KG1 (cell line): Measurements from ENCODE around the gene ALDH9A1.
"Not testable (repeated sequence)": the region's sequence is repeated elsewhere in the genome, so short reads cannot be mapped to it uniquely, and the experiment has no call there.

ENCODE experiments used
- DNase-seq: peaks from one replicate; lab custom pipeline; 2025; lab: John Stamatoyannopoulos, UW

ALDH9A1 gene

GRCh38 chr1:165686971-165687433 is 11.4 kb downstream of the ALDH9A1 start:
- DNase-seq, result no peak

GRCh38 chr1:165686121-165686970 is 12.0 kb downstream of the ALDH9A1 start:
- no peak for DNase-seq

GRCh38 chr1:165683848-165684485 is 14.4 kb downstream of the ALDH9A1 start:
- DNase-seq, result no peak

GRCh38 chr1:165680773-165681172 is 17.6 kb downstream of the ALDH9A1 start:
- DNase-seq, result not testable (repeated sequence)

GRCh38 chr1:165680303-165680702 is 18.1 kb downstream of the ALDH9A1 start:
- no peak for DNase-seq

GRCh38 chr1:165679282-165680036 is 18.9 kb downstream of the ALDH9A1 start:
- DNase-seq, result no peak

GRCh38 chr1:165678509-165678908 is 19.9 kb downstream of the ALDH9A1 start:
- no peak for DNase-seq

- no peak for DNase-seq
Observed at GRCh38 chr1:165675794-165676193, 22.6 kb downstream of the ALDH9A1 start.

GRCh38 chr1:165674599-165674998 is 23.8 kb downstream of the ALDH9A1 start:
- DNase-seq, result no peak

- no peak for DNase-seq
Observed at GRCh38 chr1:165671526-165671925, 26.8 kb downstream of the ALDH9A1 start.

GRCh38 chr1:165668184-165668583 is 30.2 kb downstream of the ALDH9A1 start:
- no peak for DNase-seq

- no peak for DNase-seq
Observed at GRCh38 chr1:165666152-165666825, 32.1 kb downstream of the ALDH9A1 start.

GRCh38 chr1:165662186-165662585 is 36.2 kb downstream of the ALDH9A1 start:
- DNase-seq, result no peak

- no peak for DNase-seq
Observed at GRCh38 chr1:165661703-165662102, 36.7 kb downstream of the ALDH9A1 start.

- DNase-seq, result no peak
Observed at GRCh38 chr1:165659581-165659895, 38.8 kb downstream of the ALDH9A1 start.

- DNase-seq, result not testable (repeated sequence)
Observed at GRCh38 chr1:165658766-165659580, 39.4 kb downstream of the ALDH9A1 start.

- DNase-seq, result no peak
Observed at GRCh38 chr1:165650981-165651625, 47.3 kb downstream of the ALDH9A1 start.

GRCh38 chr1:165648919-165649572 is 49.3 kb downstream of the ALDH9A1 start:
- no peak for DNase-seq

- no peak for DNase-seq
Observed at GRCh38 chr1:165647970-165648369, 50.4 kb downstream of the ALDH9A1 start.

GRCh38 chr1:165647517-165647916 is 50.8 kb downstream of the ALDH9A1 start:
- DNase-seq, result no peak
